BJ (cell line): Measurements from ENCODE around the gene MANSC1. TPM values are rescaled to one million over a fixed set of nuclear protein-coding genes. Genes with fewer than 3 reads are reported as not detected.

ENCODE experiments used
- CTCF ChIA-PET: fragments of 350-600 bp; formaldehyde crosslinking; extraction: SDS; loops from one replicate; lab custom pipeline; 2021; ENCODE audit warnings: antibody characterized with exemption, inconsistent platforms; lab: Yijun Ruan, JAX
- POLR2A ChIA-PET: fragments of 300-600 bp; sonication (Branson Sonifier 250); formaldehyde crosslinking; extraction: SDS; loops from one replicate; lab custom pipeline; 2021; ENCODE audit warnings: antibody characterized with exemption; lab: Charles Lee
- DNase-seq: peaks from one replicate; pipeline ENCODE4 v3.0.0-alpha.2; 2011; ENCODE audit warnings: low read depth
- H3K27me3 ChIP-seq: 2 replicates; pipeline ENCODE4 v1.6.0; 2011; ENCODE audit warnings: low read length; ENCODE audit not compliant: control insufficient read depth, insufficient read depth
- H3K36me3 ChIP-seq: 2 replicates; pipeline ENCODE4 v1.5.1; 2011; ENCODE audit warnings: low read length; ENCODE audit not compliant: control insufficient read depth, insufficient read depth
- H3K4me3 ChIP-seq: 2 replicates; pipeline ENCODE4 v1.5.1; 2011; ENCODE audit warnings: low read depth, mild to moderate bottlenecking, control low read depth, low read length
- CTCF ChIP-seq: IDR thresholded peaks from 2 replicates; pipeline ENCODE4 v1.5.1; 2011; ENCODE audit warnings: low read depth, mild to moderate bottlenecking, control low read depth, inconsistent platforms, low read length, moderate library complexity; ENCODE audit not compliant: insufficient read depth
- polyA plus RNA-seq: library from polyadenylated mRNA; depleted of rRNA; stranded (reverse); fragments of >200 nt; gene quantifications from 2 replicates; pipeline ENCODE4 v1.2.3, GENCODE V29; 2011; rRNA removed
- small RNA-seq: library from RNA; depleted of rRNA; stranded (forward); fragments of <200 nt; gene quantifications from one replicate; pipeline ENCODE3, GENCODE V24; 2012; ENCODE audit warnings: low replicate concordance, low read depth; ENCODE audit not compliant: insufficient read length

MANSC1 gene
- polyA plus RNA-seq, 1 experiment, result 2.4 TPM

GRCh38 chr12:12278899-12279298 is 71.1 kb downstream of the MANSC1 start:
- no peaks in the 10 kb centered on the region for H3K27me3 ChIP-seq
- no peak overlapping the region for H3K4me3 ChIP-seq
- H3K36me3 ChIP-seq, result no peaks in the 10 kb centered on the region
- CTCF ChIA-PET, result no interaction called here
- no peak for DNase-seq
- POLR2A ChIA-PET, result no interaction called here
- TF ChIP-seq CTCF, result no peak

Small RNAs within 50 kb of the gene (small RNA-seq; reads per million reads assigned to genes)
- gene RNU6-318P, result not detected

Other genes with a start within 250 kb of the MANSC1 start
- gene LRP6, start 83.2 kb downstream of the MANSC1 start, polyA plus RNA-seq, result 25.6 and 28.9 TPM in 2 replicates
- 11.9 and 12.5 TPM in 2 replicates for gene BORCS5, start 6.8 kb upstream of the MANSC1 start, polyA plus RNA-seq
- 5.5 and 7.9 TPM in 2 replicates for gene DUSP16, start 212.6 kb upstream of the MANSC1 start, polyA plus RNA-seq